Osteocyte (in vitro differentiated cells): Measurements from ENCODE around the gene PHACTR3. TPM values are rescaled to one million over a fixed set of nuclear protein-coding genes. Genes with fewer than 3 reads are reported as not detected.

Experiments used
- DNase-seq: peaks from one replicate; pipeline ENCODE4 v3.0.0; 2021; ENCODE audit warnings: mixed read lengths; ENCODE audit not compliant: unreplicated experiment; ENCODE audit errors: extremely low spot score
- H3K27ac Mint-ChIP-seq: one replicate; pipeline ENCODE4 v1.8.0; 2021; ENCODE audit warnings: mild to moderate bottlenecking, mixed read lengths; ENCODE audit not compliant: unreplicated experiment
- H3K27me3 Mint-ChIP-seq: one replicate; pipeline ENCODE4 v1.8.0; 2021; ENCODE audit warnings: mixed read lengths; ENCODE audit not compliant: unreplicated experiment
- H3K36me3 Mint-ChIP-seq: one replicate; pipeline ENCODE4 v1.8.0; 2021; ENCODE audit warnings: mixed read lengths; ENCODE audit not compliant: unreplicated experiment
- H3K4me1 Mint-ChIP-seq: one replicate; pipeline ENCODE4 v1.8.0; 2021; ENCODE audit warnings: mixed read lengths; ENCODE audit not compliant: unreplicated experiment
- H3K4me3 Mint-ChIP-seq: one replicate; pipeline ENCODE4 v1.8.0; 2021; ENCODE audit warnings: mild to moderate bottlenecking, moderate library complexity, mixed read lengths; ENCODE audit not compliant: unreplicated experiment
- H3K9me3 Mint-ChIP-seq: one replicate; pipeline ENCODE4 v1.8.0; 2021; ENCODE audit warnings: mixed read lengths; ENCODE audit not compliant: unreplicated experiment
- total RNA-seq: library from RNA; stranded (reverse); gene quantifications from 2 replicates; pipeline ENCODE4 v1.2.1, GENCODE V29; 2021
- TF ChIP-seq, protein P1 (sequence below): fragments of 200-600 bp; sonication (generic); IDR thresholded peaks from 2 replicates; pipeline ENCODE4 v1.5.0; 2021; ENCODE audit warnings: antibody characterized with exemption, mild to moderate bottlenecking, moderate library complexity

The PHACTR3 gene
- total RNA-seq, 1 donor from 2014 or later = not detected

GRCh38 chr20:59828125-59829053, 224.0 kb downstream of the PHACTR3 start:
- H3K9me3 Mint-ChIP-seq = no peaks in the 10 kb centered on the region
- no peak for DNase-seq
- no peaks in the 10 kb centered on the region for H3K4me1 Mint-ChIP-seq
- H3K36me3 Mint-ChIP-seq = no peaks in the 10 kb centered on the region
- TF ChIP-seq, protein P1, sequence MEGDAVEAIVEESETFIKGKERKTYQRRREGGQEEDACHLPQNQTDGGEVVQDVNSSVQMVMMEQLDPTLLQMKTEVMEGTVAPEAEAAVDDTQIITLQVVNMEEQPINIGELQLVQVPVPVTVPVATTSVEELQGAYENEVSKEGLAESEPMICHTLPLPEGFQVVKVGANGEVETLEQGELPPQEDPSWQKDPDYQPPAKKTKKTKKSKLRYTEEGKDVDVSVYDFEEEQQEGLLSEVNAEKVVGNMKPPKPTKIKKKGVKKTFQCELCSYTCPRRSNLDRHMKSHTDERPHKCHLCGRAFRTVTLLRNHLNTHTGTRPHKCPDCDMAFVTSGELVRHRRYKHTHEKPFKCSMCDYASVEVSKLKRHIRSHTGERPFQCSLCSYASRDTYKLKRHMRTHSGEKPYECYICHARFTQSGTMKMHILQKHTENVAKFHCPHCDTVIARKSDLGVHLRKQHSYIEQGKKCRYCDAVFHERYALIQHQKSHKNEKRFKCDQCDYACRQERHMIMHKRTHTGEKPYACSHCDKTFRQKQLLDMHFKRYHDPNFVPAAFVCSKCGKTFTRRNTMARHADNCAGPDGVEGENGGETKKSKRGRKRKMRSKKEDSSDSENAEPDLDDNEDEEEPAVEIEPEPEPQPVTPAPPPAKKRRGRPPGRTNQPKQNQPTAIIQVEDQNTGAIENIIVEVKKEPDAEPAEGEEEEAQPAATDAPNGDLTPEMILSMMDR = no peak
- H3K4me3 Mint-ChIP-seq = no peak overlapping the region
- H3K27me3 Mint-ChIP-seq = peaks cover 14% of the 10 kb centered on the region
- H3K27ac Mint-ChIP-seq = no peak overlapping the region

DNA sequence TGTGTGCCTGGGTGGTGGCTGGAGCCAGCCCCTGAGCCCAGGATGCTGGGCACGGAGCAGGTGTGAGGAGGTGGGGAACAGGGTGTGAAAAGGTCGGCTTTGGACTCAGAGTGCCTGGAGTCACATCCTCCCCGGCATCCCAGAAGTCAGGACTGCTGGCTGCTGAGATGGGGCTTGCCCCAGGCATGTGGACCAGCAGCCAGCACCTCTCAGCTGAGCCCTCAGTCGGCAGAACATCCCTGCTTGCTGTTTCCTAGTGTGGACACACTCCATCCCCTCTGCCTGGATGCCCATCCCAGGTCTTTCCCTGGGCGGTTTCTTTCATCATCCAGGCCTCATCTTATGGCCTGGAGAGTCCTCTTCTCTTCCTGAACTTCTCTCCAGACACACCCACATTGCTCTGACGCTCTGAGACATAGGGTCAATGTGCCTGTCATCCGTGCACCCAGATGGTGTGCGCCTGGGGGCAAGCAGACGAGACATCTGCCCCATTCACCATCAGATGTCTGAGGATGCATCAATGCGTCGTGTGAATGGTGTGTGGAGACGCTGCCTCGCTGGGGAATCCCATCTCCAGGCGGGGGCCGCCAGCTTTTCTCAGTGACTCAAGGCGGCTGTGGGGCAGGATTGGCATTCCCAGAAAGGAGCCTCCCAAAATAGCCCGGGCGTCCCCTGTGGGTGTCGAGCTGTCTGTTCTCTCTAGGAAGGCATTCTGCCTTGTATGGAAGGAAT, 224.9 kb downstream of the PHACTR3 start:
- Mint-ChIP-seq H3K27me3 (peaks cover 14% of the 10 kb centered on the region), H3K4me3 (no peak overlapping the region), H3K4me1 (no peaks in the 10 kb centered on the region), H3K9me3 (no peaks in the 10 kb centered on the region), H3K27ac (no peak overlapping the region), H3K36me3 (no peaks in the 10 kb centered on the region)
- peak; percentile 83 for DNase-seq
- TF ChIP-seq, protein P1 = no peak

- Mint-ChIP-seq H3K36me3 (no peaks in the 10 kb centered on the region), H3K4me3 (no peak overlapping the region), H3K9me3 (no peaks in the 10 kb centered on the region), H3K27me3 (peaks cover 14% of the 10 kb centered on the region), H3K4me1 (peaks cover 3% of the 10 kb centered on the region), H3K27ac (no peak overlapping the region)
- TF ChIP-seq, protein P1 = no peak
- DNase-seq = no peak
Measured at GRCh38 chr20:59829786-59830664, 225.7 kb downstream of the PHACTR3 start.

DNA sequence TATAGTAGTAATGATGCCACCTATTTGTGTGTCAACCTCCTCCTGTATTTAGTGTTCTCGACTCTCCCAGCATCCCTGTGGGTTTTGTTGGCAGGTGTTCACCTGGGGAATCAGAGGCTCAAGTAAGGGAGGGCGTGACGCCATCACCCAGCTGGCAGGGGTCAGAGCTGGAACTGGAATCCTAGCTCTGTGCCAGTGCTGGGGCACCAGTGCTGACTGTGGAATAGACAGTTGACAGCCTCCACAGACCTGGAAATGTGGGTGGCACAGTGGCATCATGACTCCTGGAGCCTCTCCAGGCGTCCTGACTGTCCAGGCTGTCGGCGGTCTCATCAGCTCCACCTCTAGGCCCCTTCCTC, 226.3 kb downstream of the PHACTR3 start:
- peak; percentile 78 for DNase-seq
- H3K36me3 Mint-ChIP-seq = no peaks in the 10 kb centered on the region
- TF ChIP-seq, protein P1 = no peak
- peaks cover 9% of the 10 kb centered on the region for H3K4me1 Mint-ChIP-seq
- H3K27me3 Mint-ChIP-seq = peaks cover 14% of the 10 kb centered on the region
- H3K9me3 Mint-ChIP-seq = no peaks in the 10 kb centered on the region
- no peak overlapping the region for H3K27ac Mint-ChIP-seq
- H3K4me3 Mint-ChIP-seq = no peak overlapping the region
